GM12875 (cell line): ENCODE results near the gene NLRP3.

ENCODE experiments used
- H3K4me3 ChIP-seq: one replicate; pipeline ENCODE4 v1.5.1; 2011; ENCODE audit warnings: low read depth, low read length, control low read depth
- TF ChIP-seq, protein P1 (sequence below): IDR thresholded peaks from 2 replicates; pipeline ENCODE4 v1.5.1; 2011; ENCODE audit warnings: low read depth, mild to moderate bottlenecking, control low read depth, inconsistent platforms, low read length, moderate library complexity, borderline replicate concordance; ENCODE audit not compliant: insufficient read depth

NLRP3 gene

DNA sequence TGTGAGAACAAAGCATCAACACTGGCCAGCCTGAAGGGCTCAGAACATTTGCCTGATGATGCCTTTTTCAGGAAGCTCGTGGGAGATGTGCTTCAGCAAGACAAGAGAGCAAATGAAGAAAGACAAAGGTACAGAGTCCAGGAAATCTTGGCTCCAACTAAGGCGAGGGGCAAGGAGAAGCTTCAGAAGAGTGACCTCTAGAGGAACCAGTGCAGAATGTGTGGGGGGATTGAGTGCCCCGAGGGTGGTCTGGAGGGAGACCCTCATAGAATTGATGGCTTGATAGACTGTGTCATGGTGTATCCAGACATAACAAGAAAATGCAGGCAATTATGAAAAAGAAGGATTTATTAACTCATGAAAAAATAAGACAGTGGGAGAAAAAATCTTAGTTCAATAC, 15.3 kb upstream of the NLRP3 start:
- TF ChIP-seq, protein P1, sequence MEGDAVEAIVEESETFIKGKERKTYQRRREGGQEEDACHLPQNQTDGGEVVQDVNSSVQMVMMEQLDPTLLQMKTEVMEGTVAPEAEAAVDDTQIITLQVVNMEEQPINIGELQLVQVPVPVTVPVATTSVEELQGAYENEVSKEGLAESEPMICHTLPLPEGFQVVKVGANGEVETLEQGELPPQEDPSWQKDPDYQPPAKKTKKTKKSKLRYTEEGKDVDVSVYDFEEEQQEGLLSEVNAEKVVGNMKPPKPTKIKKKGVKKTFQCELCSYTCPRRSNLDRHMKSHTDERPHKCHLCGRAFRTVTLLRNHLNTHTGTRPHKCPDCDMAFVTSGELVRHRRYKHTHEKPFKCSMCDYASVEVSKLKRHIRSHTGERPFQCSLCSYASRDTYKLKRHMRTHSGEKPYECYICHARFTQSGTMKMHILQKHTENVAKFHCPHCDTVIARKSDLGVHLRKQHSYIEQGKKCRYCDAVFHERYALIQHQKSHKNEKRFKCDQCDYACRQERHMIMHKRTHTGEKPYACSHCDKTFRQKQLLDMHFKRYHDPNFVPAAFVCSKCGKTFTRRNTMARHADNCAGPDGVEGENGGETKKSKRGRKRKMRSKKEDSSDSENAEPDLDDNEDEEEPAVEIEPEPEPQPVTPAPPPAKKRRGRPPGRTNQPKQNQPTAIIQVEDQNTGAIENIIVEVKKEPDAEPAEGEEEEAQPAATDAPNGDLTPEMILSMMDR = no peak
- H3K4me3 ChIP-seq = no peak overlapping the region

DNA sequence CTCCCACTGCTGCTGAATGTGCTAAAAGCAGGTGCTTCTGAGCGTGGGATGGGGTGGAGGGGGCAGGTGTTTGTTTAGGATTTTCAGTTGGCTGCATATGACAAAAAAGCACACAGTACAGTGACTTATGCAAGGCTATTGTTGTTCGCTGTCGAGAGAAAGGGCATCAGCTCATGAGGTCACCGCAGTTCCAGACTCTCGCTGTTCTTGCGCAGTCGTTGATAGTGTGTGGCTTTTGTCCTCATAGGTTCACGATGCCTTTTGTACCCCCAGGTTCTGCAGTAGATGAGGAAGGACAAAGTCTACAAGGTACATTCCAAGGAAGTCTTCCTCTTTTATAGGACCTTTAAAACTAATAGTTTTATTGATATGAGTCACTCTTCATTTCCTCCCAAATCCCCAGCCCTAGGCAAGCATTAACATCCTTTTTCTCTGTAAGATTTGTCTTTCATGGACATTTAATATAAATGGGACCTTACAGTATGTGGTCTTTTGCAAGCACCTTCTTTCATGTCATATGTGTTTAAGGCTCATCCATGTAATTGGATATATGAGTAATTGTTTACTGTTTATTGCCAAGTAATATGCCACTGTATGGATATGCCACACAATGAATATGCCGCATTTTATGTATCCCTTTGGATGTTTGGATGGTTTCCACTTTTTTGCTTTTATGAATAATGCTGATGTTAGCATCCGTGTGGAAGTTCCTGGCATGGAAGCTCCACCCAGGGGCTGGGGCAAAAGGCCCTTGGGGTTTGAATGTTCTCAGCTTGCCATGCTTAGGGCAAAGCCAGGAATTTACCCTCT, 14.5 kb upstream of the NLRP3 start:
- TF ChIP-seq, protein P1 = no peak
- H3K4me3 ChIP-seq = no peak overlapping the region

DNA sequence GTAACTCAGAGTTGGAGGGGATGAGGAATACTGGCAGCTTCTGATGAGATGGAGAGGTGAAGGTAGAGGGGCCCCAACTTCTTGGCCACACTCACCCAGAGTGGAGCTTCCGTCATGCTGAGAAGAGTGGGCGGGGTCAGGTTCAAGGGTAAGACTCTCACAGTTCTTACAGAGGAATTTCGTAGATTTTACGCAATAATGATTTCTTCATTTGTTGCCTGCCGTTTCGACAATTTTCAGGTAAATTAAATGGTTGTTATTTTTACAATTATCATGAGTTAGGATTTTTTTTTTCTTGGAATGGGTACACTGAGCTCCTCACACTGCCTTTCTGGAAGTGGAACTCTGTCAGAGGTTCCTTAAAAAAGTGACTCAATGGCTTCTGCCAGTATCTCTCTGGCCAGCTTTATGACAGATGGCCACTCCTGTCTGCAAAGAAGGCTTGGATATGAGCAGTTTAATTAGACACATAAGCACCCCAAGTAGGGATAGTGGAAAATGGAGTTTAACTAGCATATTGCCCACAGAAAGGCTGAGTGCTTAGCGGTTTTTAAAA, 13.8 kb upstream of the NLRP3 start:
- H3K4me3 ChIP-seq = no peak overlapping the region
- TF ChIP-seq, protein P1 = no peak

DNA sequence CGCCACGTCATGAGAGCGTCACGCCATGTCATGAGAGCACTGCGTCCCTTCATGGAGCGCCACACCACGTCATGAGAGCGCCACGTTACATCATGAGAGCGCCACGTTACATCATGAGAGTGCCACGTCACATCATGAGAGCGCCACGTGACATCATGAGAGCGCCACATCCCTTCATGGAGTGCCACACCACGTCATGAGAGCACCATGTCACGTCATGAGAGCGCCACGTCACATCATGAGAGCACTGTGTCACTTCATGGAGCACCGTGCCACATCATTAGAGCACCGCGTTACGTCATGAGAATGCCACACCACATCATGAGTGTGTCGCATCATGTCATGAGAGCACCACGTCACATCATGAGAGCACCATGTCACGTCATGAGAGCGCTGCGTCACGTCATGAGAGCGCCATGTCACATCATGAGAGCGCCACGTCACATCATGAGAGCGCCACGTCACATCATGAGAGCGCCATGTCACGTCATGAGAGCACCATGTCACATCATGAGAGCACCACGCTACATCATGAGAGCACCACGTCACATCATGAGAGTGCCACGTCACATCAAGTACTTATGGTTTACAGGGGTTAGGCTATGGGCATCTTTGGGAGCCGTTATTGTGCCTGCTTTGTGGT, 9.8 kb upstream of the NLRP3 start:
- H3K4me3 ChIP-seq = no peak overlapping the region
- TF ChIP-seq, protein P1 = no peak

DNA sequence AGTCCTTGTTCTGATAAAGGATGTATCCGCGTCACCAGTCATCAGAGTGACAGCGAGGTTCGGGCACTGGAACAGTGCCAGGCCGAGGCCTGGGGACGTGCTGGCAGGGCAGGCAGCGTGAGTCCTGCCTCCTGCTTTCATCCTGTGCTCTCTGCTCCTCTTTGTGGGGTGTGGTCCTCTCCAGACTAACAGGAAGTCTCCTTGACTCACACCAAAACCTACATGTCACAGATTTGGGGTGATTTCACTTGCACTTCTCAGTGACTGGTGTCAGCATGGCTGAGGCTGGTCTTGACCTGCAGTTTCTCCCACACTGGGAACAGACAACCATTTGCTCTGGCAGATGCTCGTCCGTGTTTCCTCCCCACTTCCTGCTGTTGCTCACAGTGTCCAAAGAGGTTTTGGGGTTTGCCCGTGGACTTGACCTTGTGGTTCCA, 8.8 kb upstream of the NLRP3 start:
- TF ChIP-seq, protein P1 = no peak
- no peak overlapping the region for H3K4me3 ChIP-seq

DNA sequence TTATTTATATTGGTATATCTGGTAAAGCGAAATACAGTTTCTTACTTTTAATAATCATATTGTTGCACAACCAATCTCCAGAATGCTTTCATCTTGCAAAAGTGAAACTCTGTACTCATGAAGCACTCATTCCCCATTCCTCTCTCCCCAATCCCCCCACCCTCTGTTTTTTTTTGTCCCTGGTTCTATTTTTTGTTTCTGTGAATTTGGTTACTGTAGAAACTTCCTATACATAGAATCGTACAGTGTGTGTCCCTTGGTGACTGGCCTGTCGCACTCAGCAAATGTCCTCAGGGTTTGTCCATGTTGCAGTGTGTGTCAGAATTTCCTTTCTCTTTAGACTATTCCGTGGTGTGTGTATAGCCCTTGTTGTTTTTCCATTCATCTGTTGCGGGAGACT, 7.9 kb upstream of the NLRP3 start:
- H3K4me3 ChIP-seq = no peak overlapping the region

More for the DNA sequence above, 7.9 kb upstream of the NLRP3 start:
- TF ChIP-seq, protein P1 = no peak
